ENCODE results near the gene ACADL. TPM values are rescaled to one million over a fixed set of nuclear protein-coding genes. Genes with fewer than 3 reads are reported as not detected.
A peak's percentile ranks its signal among the peaks of the same experiment; 100 is the strongest.

The ACADL gene
- total and polyA plus RNA-seq, 2 experiments from 2014 or later, result 0.37 TPM; not detected in 1

- no peak for TF ChIP-seq EZH2phosphoT487 (IDR thresholded peaks at IDR 0.05; ENCODE audit: unreplicated experiment)
- TF ChIP-seq POLR2AphosphoS5 (IDR thresholded peaks at IDR 0.05; ENCODE audit: low read depth), result no peak
- no peak for TF ChIP-seq JUNB (IDR thresholded peaks at IDR 0.05; ENCODE audit: unreplicated experiment)
- TF ChIP-seq STAT1 (IDR thresholded peaks at IDR 0.05; ENCODE audit: unreplicated experiment), result no peak
- no peak for TF ChIP-seq CREB1 (CRISPR knock-in tag; IDR thresholded peaks at IDR 0.05; ENCODE audit: low read depth)
- no peak for TF ChIP-seq EZH2 (IDR thresholded peaks at IDR 0.05; ENCODE audit: low read depth, unreplicated experiment)
- TF ChIP-seq REST (IDR thresholded peaks at IDR 0.05; ENCODE audit: unreplicated experiment), result no peak
- TF ChIP-seq, protein P1, sequence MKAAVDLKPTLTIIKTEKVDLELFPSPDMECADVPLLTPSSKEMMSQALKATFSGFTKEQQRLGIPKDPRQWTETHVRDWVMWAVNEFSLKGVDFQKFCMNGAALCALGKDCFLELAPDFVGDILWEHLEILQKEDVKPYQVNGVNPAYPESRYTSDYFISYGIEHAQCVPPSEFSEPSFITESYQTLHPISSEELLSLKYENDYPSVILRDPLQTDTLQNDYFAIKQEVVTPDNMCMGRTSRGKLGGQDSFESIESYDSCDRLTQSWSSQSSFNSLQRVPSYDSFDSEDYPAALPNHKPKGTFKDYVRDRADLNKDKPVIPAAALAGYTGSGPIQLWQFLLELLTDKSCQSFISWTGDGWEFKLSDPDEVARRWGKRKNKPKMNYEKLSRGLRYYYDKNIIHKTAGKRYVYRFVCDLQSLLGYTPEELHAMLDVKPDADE (IDR thresholded peaks at IDR 0.05), result no peak
Measured at GRCh38 chr2:210250622-210251021, 25.4 kb upstream of the ACADL start (continued).

DNA sequence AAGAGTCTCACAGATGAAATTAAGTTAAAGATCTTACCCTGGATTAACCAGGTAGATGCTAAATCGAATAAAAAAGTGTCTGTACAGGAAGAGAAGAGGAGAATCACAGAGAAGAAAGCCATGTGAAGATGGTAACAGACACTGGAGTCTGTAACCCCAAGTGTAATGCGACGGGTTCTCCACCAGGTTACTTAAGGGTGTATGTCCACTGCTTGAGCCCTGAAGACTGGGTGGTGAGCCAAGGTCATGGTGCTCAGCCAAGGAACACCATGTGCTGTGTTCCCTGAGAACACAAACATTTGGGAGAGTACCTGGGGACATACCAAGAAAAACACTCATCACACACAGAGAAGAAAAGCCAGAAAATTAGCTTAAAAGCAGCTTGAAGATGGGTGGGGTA is 8.2 kb upstream of the ACADL start:
- Histone ChIP-seq H3K9me2 (ENCODE audit: insufficient read depth) (peaks cover 12% of the 10 kb centered on the region; the same call in 1 of the 2 replicates), H3F3A (replicated peaks; ENCODE audit: low read depth) (no peaks in the 10 kb centered on the region), H3K79me2 (replicated peaks; ENCODE audit: insufficient read depth) (no peaks in the 10 kb centered on the region), H3K36me3 (ENCODE audit: insufficient read depth) (no peaks in the 10 kb centered on the region), H3K4me1 (ENCODE audit: insufficient read depth) (0 out of 2 replicates have a peak, but pooled peaks cover 3% of the 10 kb centered on the region), H2AFZ (no peak overlapping the region), H3K4me2 (no peak overlapping the region), H3K27ac (ENCODE audit: low read depth) (no peak overlapping the region), H4K20me1 (replicated peaks; ENCODE audit: insufficient read depth) (no peaks in the 10 kb centered on the region), H3K27me3 (ENCODE audit: insufficient read depth) (no peaks in the 10 kb centered on the region), H3K4me3 (no peak overlapping the region)
- peaks cover 6% of the 10 kb centered on the region for H3K27me3 Mint-ChIP-seq (ENCODE audit: insufficient read depth, low read depth, poor library complexity)
- ATAC-seq, result no peak
- no peak for DNase-seq (ENCODE audit: low spot score)
- H3K4me1 Mint-ChIP-seq, result peaks cover 13% of the 10 kb centered on the region
- no peaks in the 10 kb centered on the region for H3K36me3 Mint-ChIP-seq (ENCODE audit: low read depth)
- no peaks in the 10 kb centered on the region for H3K9me3 Mint-ChIP-seq
- H3K4me3 Mint-ChIP-seq, result no peak overlapping the region
- TF ChIP-seq EZH2phosphoT487 (IDR thresholded peaks at IDR 0.05; ENCODE audit: unreplicated experiment), result no peak
- no peak for TF ChIP-seq NANOG (IDR thresholded peaks at IDR 0.05; ENCODE audit: borderline replicate concordance)
- no peak overlapping the region for H3K27ac Mint-ChIP-seq

DNA sequence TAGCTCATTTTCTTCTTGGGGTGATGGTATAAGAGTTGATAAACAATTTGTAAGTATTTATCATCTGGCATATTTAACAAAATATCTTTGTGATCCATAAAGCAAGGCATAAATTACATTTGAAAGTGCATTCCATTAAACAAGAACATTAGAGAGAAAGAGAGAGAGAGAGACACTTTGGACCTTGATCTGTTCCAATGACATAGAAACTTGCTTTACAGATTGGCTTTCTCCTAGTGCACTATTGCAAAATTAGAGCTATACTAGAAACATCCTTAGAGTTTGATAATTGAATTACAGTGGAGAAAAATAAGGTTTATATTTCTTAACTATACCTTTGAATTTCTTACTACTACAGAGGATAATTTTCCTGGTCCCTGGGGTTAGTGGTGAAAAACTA is 5.7 kb upstream of the ACADL start:
- H3K9me2 ChIP-seq (ENCODE audit: insufficient read depth), result 0 out of 2 replicates have a peak, but pooled peaks cover 3% of the 10 kb centered on the region
- Mint-ChIP-seq H3K27ac (no peak overlapping the region), H3K27me3 (ENCODE audit: insufficient read depth, low read depth, poor library complexity) (peaks cover 13% of the 10 kb centered on the region), H3K36me3 (ENCODE audit: low read depth) (no peaks in the 10 kb centered on the region), H3K4me3 (no peak overlapping the region), H3K4me1 (peaks cover 13% of the 10 kb centered on the region), H3K9me3 (no peaks in the 10 kb centered on the region)
- no peak for ATAC-seq
- H4K20me1 ChIP-seq (replicated peaks; ENCODE audit: insufficient read depth), result no peaks in the 10 kb centered on the region
- H3K27ac ChIP-seq (ENCODE audit: low read depth), result no peak overlapping the region
- no peaks in the 10 kb centered on the region for H3K79me2 ChIP-seq (replicated peaks; ENCODE audit: insufficient read depth)
- no peak overlapping the region for H3K4me2 ChIP-seq
- no peaks in the 10 kb centered on the region for H3K36me3 ChIP-seq (ENCODE audit: insufficient read depth)
- 0 out of 2 replicates have a peak, but pooled peaks cover 3% of the 10 kb centered on the region for H3K4me1 ChIP-seq (ENCODE audit: insufficient read depth)
- H3F3A ChIP-seq (replicated peaks; ENCODE audit: low read depth), result no peaks in the 10 kb centered on the region
- DNase-seq (ENCODE audit: low spot score), result no peak
- H3K27me3 ChIP-seq (ENCODE audit: insufficient read depth), result peaks cover 13% of the 10 kb centered on the region
- H3K4me3 ChIP-seq, result no peak overlapping the region
- peak overlapping the region; percentile 82; the same call in 1 of the 2 replicates for H2AFZ ChIP-seq
- TF ChIP-seq REST (IDR thresholded peaks at IDR 0.05; ENCODE audit: unreplicated experiment) (no peak), NANOG (IDR thresholded peaks at IDR 0.05; ENCODE audit: borderline replicate concordance) (no peak), STAT1 (IDR thresholded peaks at IDR 0.05; ENCODE audit: unreplicated experiment) (no peak), EZH2phosphoT487 (IDR thresholded peaks at IDR 0.05; ENCODE audit: unreplicated experiment) (no peak), POLR2AphosphoS5 (IDR thresholded peaks at IDR 0.05; ENCODE audit: low read depth) (no peak), ZNF331 (CRISPR knock-in tag; IDR thresholded peaks at IDR 0.05; ENCODE audit: low read depth) (no peak), JUNB (IDR thresholded peaks at IDR 0.05; ENCODE audit: unreplicated experiment) (no peak), CREB1 (CRISPR knock-in tag; IDR thresholded peaks at IDR 0.05; ENCODE audit: low read depth) (no peak), EZH2 (IDR thresholded peaks at IDR 0.05; ENCODE audit: low read depth, unreplicated experiment) (no peak), ZNF114 (CRISPR knock-in tag; IDR thresholded peaks at IDR 0.05) (no peak)
- TF ChIP-seq, protein P1 (IDR thresholded peaks at IDR 0.05), result no peak
